Neuronal stem cell (in vitro differentiated cells): ENCODE measurements around the gene IFNL3.

Experiments
- DNase-seq: peaks from one replicate; pipeline ENCODE4 v3.0.0-alpha.2; 2013; ENCODE audit warnings: low spot score
- H2AFZ ChIP-seq: one replicate; pipeline ENCODE4 v1.6.1; 2013; ENCODE audit warnings: mild to moderate bottlenecking, low read length, inconsistent platforms
- H2AK5ac ChIP-seq: 2 replicates; pipeline ENCODE4 v1.6.1; 2013; ENCODE audit warnings: low read depth, mild to moderate bottlenecking, inconsistent platforms, low read length, moderate library complexity, mixed read lengths
- H2BK120ac ChIP-seq: 2 replicates; pipeline ENCODE4 v1.6.1; 2013; ENCODE audit warnings: low read depth, mild to moderate bottlenecking, inconsistent platforms, low read length, moderate library complexity, mixed read lengths
- H2BK12ac ChIP-seq: one replicate; pipeline ENCODE4 v1.6.1; 2013; ENCODE audit warnings: low read length, inconsistent platforms
- H2BK15ac ChIP-seq: 2 replicates; pipeline ENCODE4 v1.6.1; 2013; ENCODE audit warnings: mild to moderate bottlenecking, low read length, inconsistent platforms, mixed read lengths
- H2BK5ac ChIP-seq: one replicate; pipeline ENCODE4 v1.6.1; 2013; ENCODE audit warnings: inconsistent platforms, mild to moderate bottlenecking, low read length, moderate library complexity
- H3K14ac ChIP-seq: one replicate; pipeline ENCODE4 v1.6.1; 2013; ENCODE audit warnings: low read length, inconsistent platforms
- H3K18ac ChIP-seq: 2 replicates; pipeline ENCODE4 v1.6.1; 2013; ENCODE audit warnings: low read length, inconsistent platforms
- H3K23ac ChIP-seq: 2 replicates; pipeline ENCODE4 v1.6.1; 2013; ENCODE audit warnings: low read depth, mild to moderate bottlenecking, mixed read lengths, low read length, inconsistent platforms; ENCODE audit not compliant: poor library complexity
- H3K27ac ChIP-seq: replicated peaks from 3 replicates; pipeline ENCODE4 v1.5.1; 2013; ENCODE audit warnings: low read length, inconsistent platforms
- H3K27me3 ChIP-seq, 3 experiments: 2 replicates each; pipeline ENCODE4 v1.6.1; 2013; ENCODE audit warnings: low read length in 3 of 3, mild to moderate bottlenecking in 2 of 3, inconsistent platforms in 1 of 3, low read depth in 1 of 3, mixed read lengths in 1 of 3, moderate library complexity in 1 of 3; ENCODE audit not compliant: control insufficient read depth in 3 of 3, insufficient read depth in 3 of 3
- H3K36me3 ChIP-seq, 2 donors: replicated peaks in 1 of 2; 2 replicates each; pipeline ENCODE4 v1.6.1; 2013; ENCODE audit warnings: low read length in 2 of 2; ENCODE audit not compliant: control insufficient read depth in 2 of 2, insufficient read depth in 2 of 2
- H3K4ac ChIP-seq: 2 replicates; pipeline ENCODE4 v1.6.1; 2013; ENCODE audit warnings: inconsistent platforms, mild to moderate bottlenecking, low read length, moderate library complexity
- H3K4me1 ChIP-seq, 2 donors: 1 replicate in 1 of 2; 2 replicates in 1 of 2; pipeline ENCODE4 v1.6.1; 2013; ENCODE audit warnings: low read length in 2 of 2, low read depth in 1 of 2; ENCODE audit not compliant: control insufficient read depth in 2 of 2, insufficient read depth in 1 of 2
- H3K4me2 ChIP-seq: one replicate; pipeline ENCODE4 v1.6.1; 2013; ENCODE audit warnings: mild to moderate bottlenecking, low read length, inconsistent platforms; ENCODE audit not compliant: insufficient read depth, poor library complexity, severe bottlenecking
- H3K4me3 ChIP-seq, 2 donors: 2 replicates each; pipeline ENCODE4 v1.5.1; 2013; ENCODE audit warnings: low read length in 2 of 2, mild to moderate bottlenecking in 2 of 2, inconsistent platforms in 1 of 2, moderate library complexity in 1 of 2
- H3K79me1 ChIP-seq: one replicate; pipeline ENCODE4 v1.6.1; 2013; ENCODE audit warnings: low read depth, mild to moderate bottlenecking, inconsistent platforms, low read length, moderate library complexity
- H3K9ac ChIP-seq: one replicate; pipeline ENCODE4 v1.6.1; 2013; ENCODE audit warnings: mild to moderate bottlenecking, low read depth, low read length, inconsistent platforms; ENCODE audit not compliant: poor library complexity
- H3K9me3 ChIP-seq, 2 donors: replicated peaks in 1 of 2; 2 replicates each; pipeline versions ENCODE3 to v1.6.1; 2013; ENCODE audit warnings: low read length in 2 of 2, mild to moderate bottlenecking in 2 of 2, inconsistent platforms in 1 of 2, low read depth in 1 of 2, mixed read lengths in 1 of 2, moderate library complexity in 1 of 2; ENCODE audit not compliant: control insufficient read depth in 2 of 2, insufficient read depth in 1 of 2
- H4K8ac ChIP-seq: one replicate; pipeline ENCODE4 v1.6.1; 2013; ENCODE audit warnings: low read depth, mild to moderate bottlenecking, inconsistent platforms, low read length, moderate library complexity
- H4K91ac ChIP-seq: one replicate; pipeline ENCODE4 v1.6.1; 2013; ENCODE audit warnings: low read length, low read depth, mild to moderate bottlenecking, inconsistent platforms; ENCODE audit not compliant: poor library complexity
- WGBS, 2 donors: extraction: QIAGEN DNeasy Blood & Tissue Kit; methylation state at CpG; one replicate each; pipeline ENCODE4 v1.1.7; 2013; ENCODE audit warnings: missing lambda C conversion rate in 2 of 2, mixed read lengths in 1 of 2; ENCODE audit not compliant: insufficient read length in 2 of 2, insufficient replicate concordance in 1 of 2; ENCODE audit errors: extremely low coverage in 2 of 2; 5-methylcytosine and 5-hydroxymethylcytosine counted together

The IFNL3 gene

GRCh38 chr19:39205449-39205764 lies 39.4 kb downstream of the IFNL3 start:
- Histone ChIP-seq H3K27ac (no peak overlapping the region), H2AK5ac (no peak overlapping the region), H3K23ac (no peak overlapping the region), H3K79me1 (peaks cover 2% of the 10 kb centered on the region), H3K4me1 (no peaks in the 10 kb centered on the region), H2AFZ (no peak overlapping the region), H3K4me3 (no peak overlapping the region), H4K91ac (no peak overlapping the region), H3K18ac (no peak overlapping the region), H3K9me3 (no peaks in the 10 kb centered on the region), H4K8ac (no peak overlapping the region), H3K4me2 (no peak overlapping the region), H2BK15ac (no peak overlapping the region), H3K14ac (no peak overlapping the region), H3K4ac (no peak overlapping the region), H2BK12ac (no peak overlapping the region), H2BK120ac (no peak overlapping the region), H3K36me3 (no peaks in the 10 kb centered on the region), H3K9ac (no peak overlapping the region), H2BK5ac (no peak overlapping the region), H3K27me3 (peaks cover 0 to 6% (median 2%) of the 10 kb centered on the region in 3 experiments)
- DNase-seq: no peak
- WGBS, 2 donors: no CpG with 5 or more reads among the region's 3 CpGs

- H3K27me3 ChIP-seq: peaks cover 0 to 12% (median 4%) of the 10 kb centered on the region in 3 experiments
- peak within 1 kb of the TSS; percentile 60 for H2BK15ac ChIP-seq
- no peaks in the 10 kb centered on the region for H3K9me3 ChIP-seq
- H3K4ac ChIP-seq: no peak within 1 kb of the TSS
- no peaks in the 10 kb centered on the region for H3K36me3 ChIP-seq
- no peak within 1 kb of the TSS for H2BK5ac ChIP-seq
- H3K4me2 ChIP-seq: no peak within 1 kb of the TSS
- peak within 1 kb of the TSS; percentile 30 for H3K9ac ChIP-seq
- H2BK12ac ChIP-seq: no peak within 1 kb of the TSS
- no CpG with 5 or more reads among the region's 57 CpGs for WGBS, 2 donors
- no peak within 1 kb of the TSS for H3K18ac ChIP-seq
- peak within 1 kb of the TSS in 1 of 2 donors; percentile 43 for H3K4me3 ChIP-seq
- no peak within 1 kb of the TSS for H2AFZ ChIP-seq
- no peak within 1 kb of the TSS for H3K27ac ChIP-seq
- H3K4me1 ChIP-seq: peaks cover 3 to 6% of the 10 kb centered on the region in 2 donors
- no peak for DNase-seq
- no peak within 1 kb of the TSS for H4K91ac ChIP-seq
- H3K79me1 ChIP-seq: peaks cover 3% of the 10 kb centered on the region
- H3K23ac ChIP-seq: peak within 1 kb of the TSS; percentile 81
- no peak within 1 kb of the TSS for H2BK120ac ChIP-seq
- no peak within 1 kb of the TSS for H4K8ac ChIP-seq
- peak within 1 kb of the TSS; percentile 14 for H2AK5ac ChIP-seq
- H3K14ac ChIP-seq: peak within 1 kb of the TSS; percentile 94
Observed at GRCh38 chr19:39203372-39204341, 41.1 kb downstream of the IFNL3 start, which contains the start of gene SYCN. SYCN (minus strand) TSS chr19:39204263; CDS start chr19:39204254, 9 bp downstream.

GRCh38 chr19:39202998-39203355 lies 41.8 kb downstream of the IFNL3 start:
- Histone ChIP-seq H3K4me2 (no peak overlapping the region), H2BK15ac (no peak overlapping the region), H2BK12ac (no peak overlapping the region), H4K91ac (no peak overlapping the region), H3K9ac (no peak overlapping the region), H2AK5ac (no peak overlapping the region), H3K4me1 (peaks cover 3 to 6% of the 10 kb centered on the region in 2 donors), H3K27me3 (peaks cover 0 to 19% (median 8%) of the 10 kb centered on the region in 3 experiments), H3K23ac (no peak overlapping the region), H3K18ac (no peak overlapping the region), H3K4me3 (no peak overlapping the region), H3K4ac (no peak overlapping the region), H4K8ac (no peak overlapping the region), H3K27ac (no peak overlapping the region), H2BK120ac (no peak overlapping the region), H3K9me3 (no peaks in the 10 kb centered on the region), H2BK5ac (no peak overlapping the region), H2AFZ (no peak overlapping the region), H3K79me1 (peaks cover 1% of the 10 kb centered on the region), H3K14ac (no peak overlapping the region), H3K36me3 (no peaks in the 10 kb centered on the region)
- no CpG with 5 or more reads among the region's 1 CpG for WGBS, 2 donors
- DNase-seq: no peak

GRCh38 chr19:39200803-39201115 lies 44.0 kb downstream of the IFNL3 start:
- Histone ChIP-seq H3K36me3 (no peaks in the 10 kb centered on the region), H3K79me1 (peaks cover 1% of the 10 kb centered on the region), H3K4me3 (no peak overlapping the region), H3K9ac (no peak overlapping the region), H2AK5ac (no peak overlapping the region), H4K8ac (no peak overlapping the region), H3K4me2 (no peak overlapping the region), H2BK5ac (no peak overlapping the region), H3K9me3 (no peaks in the 10 kb centered on the region), H3K27me3 (peaks cover 3 to 41% (median 27%) of the 10 kb centered on the region in 3 experiments), H3K27ac (no peak overlapping the region), H3K4ac (no peak overlapping the region), H2AFZ (no peak overlapping the region), H3K14ac (no peak overlapping the region), H2BK120ac (no peak overlapping the region), H3K23ac (no peak overlapping the region), H4K91ac (no peak overlapping the region), H2BK12ac (no peak overlapping the region), H3K4me1 (peaks cover 6 to 9% of the 10 kb centered on the region in 2 donors), H2BK15ac (no peak overlapping the region), H3K18ac (no peak overlapping the region)
- WGBS, 2 donors: no CpG with 5 or more reads among the region's 3 CpGs
- no peak for DNase-seq
